Vagina (tissue), 2 donors: ENCODE measurements around the gene ANKRD24. TPM values are rescaled to one million over a fixed set of nuclear protein-coding genes. Genes with fewer than 3 reads are reported as not detected.
"Not testable (repeated sequence)": the region's sequence is repeated elsewhere in the genome, so short reads cannot be mapped to it uniquely, and the experiment has no call there.

Experiments used
- DNase-seq, 2 donors: peaks; one replicate each; pipeline ENCODE4 v3.0.0-alpha.2; 2017; ENCODE audit errors: extremely low spot score in 2 of 2
- H3K27ac ChIP-seq: fragments of 200-600 bp; sonication (generic); one replicate; pipeline ENCODE4 v1.5.1; 2019
- H3K27me3 ChIP-seq: fragments of 200-600 bp; sonication (generic); one replicate; pipeline ENCODE4 v1.5.1; 2019
- H3K36me3 ChIP-seq, 2 donors: fragments of 200-600 bp; sonication (generic); one replicate each; pipeline ENCODE4 v1.5.1; 2017 to 2019
- H3K4me1 ChIP-seq: fragments of 200-600 bp; sonication (generic); one replicate; pipeline ENCODE4 v1.5.1; 2019
- H3K4me3 ChIP-seq, 2 donors: fragments of 200-600 bp; sonication (generic); 1 replicate in 1 of 2; 2 replicates in 1 of 2; pipeline ENCODE4 v1.5.1; 2016 to 2019
- H3K9me3 ChIP-seq: fragments of 200-600 bp; sonication (generic); one replicate; pipeline ENCODE4 v1.5.1; 2019
- CTCF ChIP-seq, 3 experiments: fragments of 450-650 bp in 2 of 3; fragments of 200-600 bp in 1 of 3; sonication (generic) in 1 of 3; IDR thresholded peaks; one replicate each; pipeline ENCODE4 v1.5.1; 2017 to 2019; ENCODE audit warnings: antibody characterized with exemption in 3 of 3, mild to moderate bottlenecking in 2 of 3, moderate library complexity in 2 of 3
- POLR2A ChIP-seq, 2 donors: fragments of 450-650 bp; IDR thresholded peaks; one replicate each; pipeline ENCODE4 v1.6.1; 2017; ENCODE audit warnings: antibody characterized with exemption in 2 of 2, mild to moderate bottlenecking in 2 of 2, moderate library complexity in 2 of 2
- POLR2AphosphoS5 ChIP-seq, 2 donors: sonication (generic); formaldehyde crosslinking; IDR thresholded peaks; one replicate each; pipeline ENCODE4 v1.9.0; 2017; ENCODE audit warnings: antibody characterized with exemption in 2 of 2, mild to moderate bottlenecking in 2 of 2, low read depth in 1 of 2; ENCODE audit not compliant: insufficient read depth in 1 of 2
- intact Hi-C: fragments of 100-400 bp; cut with DNase I; formaldehyde crosslinking; loops from one replicate; pipeline ENCODE4 v1.15.1; 2023
- total RNA-seq: library from RNA; depleted of rRNA; stranded (reverse); fragments of >200 nt; gene quantifications from one replicate; pipeline ENCODE4 v1.2.3, GENCODE V29; 2016

ANKRD24 gene
- total RNA-seq, 1 donor from 2014 or later, result 0.25 TPM

- peaks cover 0 to 2% of the 10 kb centered on the region in 2 donors for H3K36me3 ChIP-seq
- TF ChIP-seq POLR2AphosphoS5 (IDR thresholded peaks at IDR 0.05; ENCODE audit: insufficient read depth in 1 of 2, low read depth in 1 of 2), result no peak
- TF ChIP-seq POLR2A (IDR thresholded peaks at IDR 0.05), result no peak
- no peak for TF ChIP-seq CTCF (IDR thresholded peaks at IDR 0.05)
- H3K27ac ChIP-seq, result no peak overlapping the region
- no peaks in the 10 kb centered on the region for H3K27me3 ChIP-seq
- DNase-seq, result no peak
- H3K4me1 ChIP-seq, result peaks cover 22% of the 10 kb centered on the region
- H3K9me3 ChIP-seq, result no peaks in the 10 kb centered on the region
- no peak overlapping the region for H3K4me3 ChIP-seq
- intact Hi-C loops, result no loop called here
These were observed 3.1 kb downstream of the ANKRD24 start for GRCh38 chr19:4185413-4186086.

DNA sequence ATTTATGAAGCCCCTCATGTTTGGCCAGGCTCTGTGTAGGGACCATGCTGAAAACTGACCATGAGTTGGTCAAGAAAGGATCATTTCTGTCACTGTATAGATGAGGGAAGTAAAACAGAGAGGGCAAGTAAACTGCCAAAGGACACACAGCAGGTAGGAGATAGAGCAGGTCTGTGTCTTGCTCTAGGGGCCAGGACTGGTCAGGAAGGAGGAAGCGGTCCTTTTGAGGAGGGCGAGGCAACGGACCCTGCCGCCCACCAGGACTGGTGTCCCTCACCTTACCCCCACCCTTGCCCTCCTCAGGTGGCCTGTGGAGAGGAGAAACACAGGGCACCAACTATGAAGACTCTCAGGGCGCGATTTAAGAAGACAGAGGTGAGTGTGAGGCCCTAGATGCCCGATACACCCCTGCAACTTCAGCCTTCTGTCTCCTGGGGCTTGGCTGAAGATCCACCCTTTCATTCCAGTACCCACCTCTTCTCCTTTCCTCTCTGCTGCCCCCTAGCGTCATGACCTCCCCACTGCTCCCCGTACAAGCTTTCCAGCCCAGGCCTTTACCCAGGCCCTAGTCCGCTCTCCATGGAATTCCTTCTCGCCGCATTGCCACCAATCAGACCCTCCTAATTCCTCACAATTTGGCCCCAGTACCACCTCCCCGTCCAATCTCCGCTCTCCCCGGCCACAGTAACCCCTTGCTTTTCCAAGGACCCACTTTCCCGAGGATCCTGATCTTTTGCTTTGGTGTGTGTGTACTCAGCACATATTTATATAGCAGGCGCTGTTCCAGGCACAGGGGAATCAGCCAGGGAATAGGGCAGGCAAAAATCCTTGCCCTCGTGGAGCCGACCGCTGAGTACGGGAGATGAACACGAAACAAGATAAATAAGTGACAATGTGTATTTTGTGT lies 3.9 kb downstream of the ANKRD24 start:
- H3K4me3 ChIP-seq, result no peak overlapping the region
- no peak for DNase-seq
- H3K4me1 ChIP-seq, result peaks cover 14% of the 10 kb centered on the region
- H3K27me3 ChIP-seq, result no peaks in the 10 kb centered on the region
- intact Hi-C loops, result no loop called here
- no peaks in the 10 kb centered on the region for H3K9me3 ChIP-seq
- H3K27ac ChIP-seq, result no peak overlapping the region
- TF ChIP-seq POLR2AphosphoS5 (IDR thresholded peaks at IDR 0.05; ENCODE audit: insufficient read depth in 1 of 2, low read depth in 1 of 2) (no peak), CTCF (IDR thresholded peaks at IDR 0.05) (peak in 2 of 3 experiments; percentile 5 to 37), POLR2A (IDR thresholded peaks at IDR 0.05) (no peak)
- H3K36me3 ChIP-seq, result no peaks in the 10 kb centered on the region

DNA sequence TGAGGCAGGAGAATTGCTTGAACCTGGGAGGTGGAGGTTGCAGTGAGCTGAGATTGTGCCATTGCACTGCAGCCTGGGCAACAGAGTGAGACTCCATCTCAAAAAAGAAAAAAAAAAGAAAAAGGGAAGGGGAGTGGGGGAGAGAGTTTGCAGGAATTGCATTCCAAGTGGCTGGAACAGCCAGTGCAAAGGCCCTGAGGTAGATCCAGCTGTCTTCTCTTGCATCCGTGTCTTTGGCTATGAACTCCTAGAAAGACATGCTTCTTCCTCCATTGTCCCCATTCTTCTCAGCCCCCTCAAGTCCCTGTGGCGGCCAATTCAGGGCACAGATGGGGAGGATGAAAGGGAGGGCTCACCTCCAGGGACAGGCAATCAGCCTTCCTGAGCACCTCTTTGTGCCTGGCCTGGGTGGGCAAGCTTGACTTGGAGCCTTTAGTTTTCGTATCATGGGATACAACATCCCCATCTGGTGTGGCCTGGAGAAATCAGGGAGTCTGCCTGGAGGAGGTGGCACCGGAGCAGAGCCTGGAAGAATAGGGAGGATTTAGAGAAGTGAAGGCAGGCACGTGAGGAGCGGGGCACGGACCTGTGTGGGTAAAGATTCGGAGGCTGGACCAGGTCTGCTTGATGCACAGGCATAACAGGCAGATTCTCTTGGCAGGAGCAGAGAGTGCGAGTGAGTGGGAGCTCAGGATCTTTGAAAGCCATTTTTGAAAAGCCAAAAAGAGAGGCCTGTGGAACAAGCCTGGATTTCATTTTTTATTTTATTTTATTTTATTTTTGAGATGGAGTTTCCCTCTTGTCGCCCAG lies 5.0 kb downstream of the ANKRD24 start:
- Histone ChIP-seq H3K36me3 (no peaks in the 10 kb centered on the region), H3K27me3 (no peaks in the 10 kb centered on the region), H3K4me3 (no peak overlapping the region), H3K4me1 (peaks cover 6% of the 10 kb centered on the region), H3K27ac (no peak overlapping the region), H3K9me3 (no peaks in the 10 kb centered on the region)
- DNase-seq, result no peak
- intact Hi-C loops, result no loop called here
- no peak for TF ChIP-seq POLR2AphosphoS5 (IDR thresholded peaks at IDR 0.05; ENCODE audit: insufficient read depth in 1 of 2, low read depth in 1 of 2)
- no peak for TF ChIP-seq POLR2A (IDR thresholded peaks at IDR 0.05)
- no peak for TF ChIP-seq CTCF (IDR thresholded peaks at IDR 0.05)

DNA sequence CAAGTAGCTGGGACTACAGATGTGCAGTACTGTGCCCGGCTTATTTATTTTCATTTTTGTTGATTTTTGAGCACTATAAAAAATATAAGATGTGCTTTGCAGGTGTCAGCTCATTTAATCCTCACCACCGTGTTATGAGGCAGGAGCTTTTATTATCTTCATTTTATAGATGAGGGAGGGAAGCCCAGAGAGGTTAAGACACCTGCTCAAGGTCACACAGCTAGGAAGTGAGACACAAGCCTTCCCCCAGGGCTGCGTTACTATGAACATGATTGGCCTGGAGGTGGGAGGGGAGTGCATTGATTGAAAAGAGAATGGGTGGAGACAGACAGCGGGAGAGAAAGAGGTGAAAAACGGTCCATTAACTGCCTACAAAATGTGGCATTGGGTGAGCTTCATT lies 7.2 kb downstream of the ANKRD24 start:
- no peaks in the 10 kb centered on the region for H3K36me3 ChIP-seq
- TF ChIP-seq POLR2AphosphoS5 (IDR thresholded peaks at IDR 0.05; ENCODE audit: insufficient read depth in 1 of 2, low read depth in 1 of 2) (no peak), POLR2A (IDR thresholded peaks at IDR 0.05) (no peak), CTCF (IDR thresholded peaks at IDR 0.05) (no peak)
- H3K4me1 ChIP-seq, result no peaks in the 10 kb centered on the region
- no peaks in the 10 kb centered on the region for H3K9me3 ChIP-seq
- no peak overlapping the region for H3K27ac ChIP-seq
- DNase-seq, result no peak
- H3K4me3 ChIP-seq, result no peak overlapping the region
- no peaks in the 10 kb centered on the region for H3K27me3 ChIP-seq
- intact Hi-C loops, result no loop called here

- DNase-seq, H3K27me3 ChIP-seq, H3K9me3 ChIP-seq, intact Hi-C loops, H3K4me1 ChIP-seq, H3K27ac ChIP-seq, H3K36me3 ChIP-seq, H3K4me3 ChIP-seq: not testable (repeated sequence)
These were observed 10.0 kb downstream of the ANKRD24 start for GRCh38 chr19:4192537-4192936.
